Stimulated activated CD4-positive, alpha-beta T cell treated with anti-CD3 and anti-CD28 coated beads, Interleukin-4, amount 100 ng/mL, for 4 hours (primary cell): Measurements from ENCODE around the gene LAMTOR2.

ENCODE experiments used
- DNase-seq, 2 experiments: peaks; one replicate each; pipeline ENCODE4 v3.0.0-alpha.2; 2020

The LAMTOR2 gene

GRCh38 chr1:156076609-156077429 is 22.2 kb downstream of the LAMTOR2 start:
- no peak for DNase-seq

GRCh38 chr1:156077430-156077760 is 22.8 kb downstream of the LAMTOR2 start:
- DNase-seq, result no peak

DNA sequence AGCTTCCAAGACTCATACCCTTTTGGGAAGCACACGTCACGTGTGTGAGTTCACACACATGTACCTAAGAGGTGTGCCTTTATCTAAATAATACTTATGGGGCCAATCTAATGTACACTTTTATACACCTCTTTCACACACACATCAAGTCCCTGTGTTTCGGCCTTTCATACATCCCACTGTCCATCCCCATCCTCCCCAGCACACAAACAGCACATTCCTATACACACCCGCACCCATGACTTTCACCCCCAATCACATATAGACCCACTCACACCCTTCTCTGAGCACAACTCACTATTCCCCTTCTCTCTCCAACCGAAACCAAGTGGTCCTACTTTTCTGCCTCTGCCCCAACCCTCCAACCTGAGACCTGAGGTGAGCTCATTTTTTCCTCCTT is 24.1 kb downstream of the LAMTOR2 start:
- no peak for DNase-seq

- DNase-seq, result no peak
These were observed 25.2 kb downstream of the LAMTOR2 start for GRCh38 chr1:156079762-156080161.

- no peak for DNase-seq
These were observed 25.8 kb downstream of the LAMTOR2 start for GRCh38 chr1:156080241-156080862.

DNA sequence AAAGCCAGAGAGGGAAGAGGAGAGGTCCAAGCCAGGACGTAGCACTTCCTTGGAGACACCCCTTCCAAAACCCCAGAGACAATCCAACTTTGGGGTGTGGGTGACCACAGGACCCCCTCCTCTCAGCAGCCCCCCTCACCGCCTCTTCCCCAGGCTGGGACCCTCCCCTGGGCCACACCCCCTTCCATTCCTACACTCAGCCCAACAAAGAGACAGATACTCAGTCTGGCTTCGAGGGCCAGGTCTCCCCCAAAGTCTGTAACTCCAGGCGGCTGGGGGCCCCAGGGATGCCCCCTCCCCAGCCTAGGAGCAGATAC is 26.2 kb downstream of the LAMTOR2 start:
- DNase-seq, result no peak

GRCh38 chr1:156081180-156081916 is 26.8 kb downstream of the LAMTOR2 start:
- DNase-seq, result peak in 1 of 2 experiments; percentile 34

DNA sequence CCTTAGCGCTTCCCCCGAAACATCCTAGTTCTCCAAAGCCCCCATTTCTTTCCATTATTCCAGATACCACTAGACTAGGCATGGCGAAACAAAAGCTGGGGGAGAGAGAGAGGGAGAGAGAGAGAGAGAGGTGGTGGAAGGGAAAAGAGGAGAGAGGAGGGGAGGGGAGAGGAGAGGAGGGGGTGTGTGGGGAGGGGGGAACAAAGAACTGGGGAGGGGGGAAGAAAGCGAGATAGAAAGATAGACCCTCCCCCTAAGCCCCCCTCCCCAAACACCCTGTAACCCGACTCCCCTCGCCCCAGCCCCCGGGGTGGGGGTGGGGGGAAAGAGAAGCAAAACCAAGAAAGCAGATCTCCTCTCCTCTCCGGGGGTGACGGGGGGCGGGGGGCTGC is 27.3 kb downstream of the LAMTOR2 start:
- DNase-seq, result no peak

DNA sequence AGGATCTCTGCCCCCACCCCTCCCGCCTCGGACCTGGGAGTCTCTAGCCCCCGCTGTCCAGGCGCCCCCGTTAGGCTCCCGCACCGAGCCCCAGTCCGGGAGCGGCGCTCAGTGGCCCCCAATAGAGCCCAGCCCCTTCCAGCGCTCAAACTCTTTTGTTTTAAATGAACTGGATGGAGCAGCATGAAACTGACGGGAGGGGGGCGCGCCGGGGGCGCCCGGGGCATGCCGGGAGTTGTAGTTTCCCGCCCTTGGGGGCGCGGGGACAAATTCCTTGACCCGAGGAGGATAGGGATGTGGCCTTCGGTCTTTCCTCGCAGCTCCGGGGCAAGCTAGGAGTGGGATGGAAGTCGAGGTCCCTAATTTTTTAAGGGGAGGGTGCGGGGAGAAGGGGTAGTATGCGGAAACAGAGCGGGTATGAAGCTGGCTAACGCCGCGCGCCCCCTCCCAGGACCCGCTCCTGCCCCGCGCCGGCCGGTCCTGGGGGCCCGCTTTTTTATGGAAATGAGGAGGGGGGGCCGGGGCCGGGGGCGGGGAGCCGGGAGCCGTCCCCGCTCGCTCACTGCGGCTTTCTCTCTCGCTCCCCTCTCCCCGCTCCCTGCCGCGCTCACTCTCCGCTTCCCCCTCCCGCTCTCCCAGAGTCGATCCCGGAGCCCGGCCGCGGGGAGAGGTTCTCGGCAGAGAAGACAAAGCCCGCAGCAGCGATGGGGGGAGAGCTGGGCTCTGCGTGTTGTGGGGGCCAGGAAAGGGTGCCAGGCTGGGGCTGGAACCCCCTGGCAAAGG is 27.9 kb downstream of the LAMTOR2 start, which contains the start of gene MEX3A:
Gene MEX3A, minus strand, starts transcription at position 157 of the 783 bp plus-strand sequence. CDS start 467 bp downstream, outside the sequence.
- DNase-seq, result peak; percentile 45 to 59

- no peak for DNase-seq
These were observed 29.5 kb downstream of the LAMTOR2 start for GRCh38 chr1:156083800-156084790.

GRCh38 chr1:156086256-156086662 is 31.7 kb downstream of the LAMTOR2 start:
- DNase-seq, result no peak

DNA sequence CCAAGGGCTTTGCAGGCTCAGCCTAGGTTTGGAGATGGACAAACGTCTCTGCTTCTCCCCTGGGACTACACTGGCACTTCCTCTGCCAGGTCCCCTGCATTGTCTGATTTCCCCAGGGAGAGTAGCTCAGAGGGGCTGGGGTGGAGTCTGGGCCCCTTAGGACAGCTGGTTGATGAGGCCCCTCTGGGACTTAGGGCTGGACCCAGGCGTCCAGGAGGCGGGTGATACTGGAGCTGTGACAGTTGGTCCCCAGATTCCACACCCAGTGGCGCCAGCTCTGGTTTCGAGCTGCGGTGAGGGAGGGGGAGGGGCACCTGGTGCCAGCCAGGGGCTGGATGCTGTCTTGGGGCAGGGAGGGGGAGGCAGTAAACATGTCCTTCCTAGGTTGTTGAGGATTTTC is 35.1 kb downstream of the LAMTOR2 start:
- DNase-seq, result no peak

DNA sequence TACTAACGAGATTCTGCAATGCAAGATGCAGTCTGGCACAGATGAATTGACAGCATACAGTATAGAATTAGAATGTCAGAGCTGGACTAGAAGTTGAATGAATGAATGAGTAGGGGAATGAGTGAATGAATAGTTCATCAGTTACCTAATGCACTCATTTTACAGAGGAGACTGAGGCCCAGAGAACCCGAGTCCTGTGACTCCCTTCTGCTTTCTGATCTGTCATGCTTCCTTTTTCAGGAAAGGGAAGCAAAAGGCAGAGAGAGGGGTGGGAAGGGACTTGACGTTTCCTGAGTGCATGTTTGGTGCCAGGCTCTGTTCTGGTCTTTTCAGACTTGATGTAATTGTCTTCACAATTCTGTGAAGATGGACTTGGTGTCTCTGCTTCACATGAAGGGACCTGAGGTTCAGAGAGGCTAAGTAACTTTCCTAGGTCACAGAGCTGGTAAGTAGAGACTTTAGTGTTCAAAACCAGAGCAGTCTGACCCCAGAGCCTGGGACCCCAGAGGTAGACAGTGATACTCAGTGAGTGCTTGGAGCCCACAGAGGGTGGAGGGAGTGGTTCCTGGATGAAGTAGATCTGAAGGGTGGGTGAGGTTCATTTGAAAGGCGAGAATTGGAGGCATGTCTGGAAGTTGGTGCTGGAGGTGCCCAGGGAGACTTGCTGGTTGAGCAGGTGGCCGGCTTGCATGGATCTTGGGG is 35.7 kb downstream of the LAMTOR2 start:
- DNase-seq, result no peak

- DNase-seq, result peak; percentile 84 to 92
These were observed 36.2 kb downstream of the LAMTOR2 start for GRCh38 chr1:156090840-156091188.

DNA sequence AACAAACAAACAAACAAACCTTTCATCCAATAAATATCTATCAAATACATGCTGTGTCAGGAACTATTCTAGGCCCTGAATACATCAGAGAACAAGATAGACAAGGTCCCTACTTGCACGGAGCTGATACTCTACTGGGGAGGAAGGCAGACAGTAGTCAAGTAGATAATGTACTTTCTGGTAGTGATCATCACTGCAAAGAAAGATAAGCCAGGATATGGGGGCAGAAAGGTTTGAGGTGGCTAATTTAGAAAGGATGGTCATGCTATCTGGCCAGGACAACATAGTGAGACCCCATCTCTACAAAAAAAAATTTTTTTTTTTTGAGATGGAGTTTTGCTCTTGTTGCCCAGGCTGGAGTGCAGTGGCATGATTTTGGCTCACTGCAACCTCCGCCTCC is 37.0 kb downstream of the LAMTOR2 start:
- DNase-seq, result no peak

GRCh38 chr1:156095906-156096508 is 41.4 kb downstream of the LAMTOR2 start:
- no peak for DNase-seq

- peak; percentile 82 to 89 for DNase-seq
These were observed 42.2 kb downstream of the LAMTOR2 start for GRCh38 chr1:156096640-156097391.

DNA sequence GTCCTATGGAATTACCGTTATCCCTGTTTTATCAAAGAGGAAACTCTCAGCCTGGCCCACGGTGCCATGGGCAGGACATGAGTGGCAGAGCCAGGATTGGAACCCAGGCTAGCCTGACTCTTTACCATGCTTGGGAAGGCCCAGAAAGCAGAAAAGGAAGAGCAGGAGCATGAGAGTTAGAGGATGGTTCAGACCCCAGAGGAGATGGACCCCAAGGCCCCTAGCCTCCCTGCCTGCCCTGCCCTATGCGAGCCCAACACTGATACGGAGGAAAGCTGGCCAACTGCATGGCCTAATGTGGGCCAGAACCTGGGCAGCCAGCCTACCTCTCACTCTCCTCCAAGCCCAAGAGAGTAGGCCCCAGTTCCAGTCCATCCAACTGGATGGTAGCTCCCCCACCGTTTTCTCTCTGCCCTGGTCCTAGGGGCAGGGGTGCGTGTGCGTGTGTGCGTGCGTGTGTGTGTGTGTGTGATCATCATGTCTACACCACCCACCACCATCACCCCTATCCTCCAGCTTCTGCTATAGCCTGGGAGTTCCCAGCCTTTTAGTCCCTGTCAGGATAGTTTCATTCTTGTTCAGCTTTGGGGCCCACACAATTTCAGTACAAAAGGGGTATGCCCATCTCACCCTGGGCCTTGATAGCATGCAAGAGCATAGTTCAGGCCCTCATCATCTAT is 43.1 kb downstream of the LAMTOR2 start:
- no peak for DNase-seq

DNA sequence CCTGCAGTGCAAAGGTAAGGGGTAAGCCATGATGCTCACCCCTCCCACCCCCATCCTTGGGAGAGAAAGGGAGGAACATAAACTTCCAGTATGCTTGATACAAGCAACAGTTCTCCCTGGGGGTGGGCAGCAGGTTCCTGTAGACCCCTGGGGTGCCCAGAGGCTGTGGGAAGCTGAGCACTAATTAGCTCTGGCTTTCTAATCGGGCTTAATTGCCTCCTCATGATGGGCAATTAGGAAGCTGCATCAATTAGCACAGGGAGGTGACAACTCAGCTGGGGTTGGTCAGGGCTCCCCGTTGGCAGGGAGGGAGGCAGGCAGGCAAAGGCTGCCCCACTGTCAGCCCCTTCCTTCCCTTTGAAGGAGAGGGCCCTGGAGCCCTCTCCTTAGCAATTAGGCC is 44.2 kb downstream of the LAMTOR2 start:
- DNase-seq, result no peak
